Adipocyte (in vitro differentiated cells): ENCODE results near the gene TMEM117.

Experiments used
- DNase-seq: peaks from one replicate; pipeline ENCODE4 v3.0.0-alpha.2; 2015; ENCODE audit warnings: low read depth
- H3K27me3 ChIP-seq: replicated peaks from 2 replicates; pipeline ENCODE4 v1.7.0; 2013; ENCODE audit warnings: mild to moderate bottlenecking, low read length, moderate library complexity; ENCODE audit not compliant: control insufficient read depth, insufficient read depth
- H3K36me3 ChIP-seq: 2 replicates; pipeline ENCODE4 v1.7.0; 2013; ENCODE audit warnings: low read length, mild to moderate bottlenecking, moderate library complexity; ENCODE audit not compliant: control insufficient read depth, insufficient read depth, severe bottlenecking
- H3K4me1 ChIP-seq: 2 replicates; pipeline ENCODE4 v1.7.0; 2013; ENCODE audit warnings: mild to moderate bottlenecking, low read length, moderate library complexity; ENCODE audit not compliant: control insufficient read depth, insufficient read depth
- H3K4me3 ChIP-seq: 2 replicates; pipeline ENCODE4 v1.7.0; 2013; ENCODE audit warnings: mild to moderate bottlenecking, low read length, moderate library complexity
- H3K9ac ChIP-seq: 2 replicates; pipeline ENCODE4 v1.7.0; 2013; ENCODE audit warnings: mild to moderate bottlenecking, low read length, moderate library complexity
- H3K9me3 ChIP-seq: 2 replicates; pipeline ENCODE4 v1.7.0; 2013; ENCODE audit warnings: mild to moderate bottlenecking, low read length, moderate library complexity; ENCODE audit not compliant: control insufficient read depth

TMEM117 gene

GRCh38 chr12:44389038-44389437 is 553.2 kb downstream of the TMEM117 start:
- no peaks in the 10 kb centered on the region for H3K9me3 ChIP-seq
- no peaks in the 10 kb centered on the region for H3K36me3 ChIP-seq
- H3K27me3 ChIP-seq = no peaks in the 10 kb centered on the region
- no peak overlapping the region for H3K9ac ChIP-seq
- no peaks in the 10 kb centered on the region for H3K4me1 ChIP-seq
- no peak for DNase-seq
- H3K4me3 ChIP-seq = no peak overlapping the region

DNA sequence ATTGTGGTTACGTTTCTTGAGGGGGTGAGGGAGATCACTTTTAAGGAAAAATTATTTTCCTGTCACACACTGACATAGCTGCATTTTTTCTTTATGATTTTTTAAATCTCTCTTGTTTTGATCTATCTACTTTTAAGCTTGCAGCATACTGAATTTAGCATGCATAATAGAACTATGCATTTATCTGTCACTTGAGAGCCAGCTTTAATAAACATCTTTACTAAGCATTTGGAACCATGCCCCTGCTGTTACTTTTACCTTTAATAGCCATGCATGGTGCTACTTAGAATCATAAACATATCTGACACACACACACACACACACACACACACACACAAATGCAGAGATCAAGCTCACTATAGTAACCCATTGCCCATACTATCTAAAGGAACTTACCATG is 554.0 kb downstream of the TMEM117 start:
- no peaks in the 10 kb centered on the region for H3K4me1 ChIP-seq
- H3K9ac ChIP-seq = no peak overlapping the region
- H3K4me3 ChIP-seq = no peak overlapping the region
- H3K9me3 ChIP-seq = no peaks in the 10 kb centered on the region
- H3K27me3 ChIP-seq = no peaks in the 10 kb centered on the region
- DNase-seq = no peak
- no peaks in the 10 kb centered on the region for H3K36me3 ChIP-seq

DNA sequence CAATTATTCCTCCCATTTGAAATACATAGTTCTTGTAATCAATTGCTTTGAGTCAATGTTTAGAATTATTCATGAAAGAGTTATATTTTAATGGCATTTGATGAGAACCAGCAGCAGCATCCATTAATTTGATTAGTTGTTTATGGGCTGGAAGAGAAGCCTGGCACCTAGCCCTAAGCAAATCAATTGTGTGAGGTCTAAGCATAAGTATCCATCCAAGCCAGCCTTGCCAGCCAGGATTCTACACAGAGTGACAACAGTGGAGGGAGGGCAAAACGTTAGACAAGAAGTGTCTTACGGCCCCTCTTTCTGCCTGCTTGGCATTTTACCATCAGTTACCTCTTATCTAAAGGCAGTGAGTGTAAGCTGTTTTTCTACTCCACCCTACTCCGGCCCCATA is 561.8 kb downstream of the TMEM117 start:
- Histone ChIP-seq H3K36me3 (no peaks in the 10 kb centered on the region), H3K4me3 (no peak overlapping the region), H3K27me3 (no peaks in the 10 kb centered on the region), H3K9me3 (no peaks in the 10 kb centered on the region), H3K4me1 (no peaks in the 10 kb centered on the region), H3K9ac (no peak overlapping the region)
- no peak for DNase-seq

DNA sequence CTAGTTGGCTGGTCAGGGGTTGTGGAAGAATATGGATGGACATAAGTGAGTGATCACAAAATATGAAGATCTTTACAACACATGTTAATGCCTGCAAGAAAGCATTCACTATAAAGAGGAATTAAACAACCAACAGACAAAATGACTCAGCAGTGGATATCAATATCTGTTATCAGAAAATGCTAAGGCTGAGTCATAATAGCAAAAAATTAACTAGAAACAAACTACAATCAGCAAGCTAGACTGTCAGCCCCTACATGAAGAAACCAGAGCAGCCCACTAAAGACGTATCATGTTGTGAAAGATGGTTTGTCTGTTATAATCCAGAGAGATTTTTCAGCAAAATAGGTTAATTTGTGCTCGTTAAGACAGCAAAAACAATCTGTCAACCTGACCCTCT is 567.3 kb downstream of the TMEM117 start:
- Histone ChIP-seq H3K4me1 (no peaks in the 10 kb centered on the region), H3K4me3 (no peak overlapping the region), H3K9me3 (no peaks in the 10 kb centered on the region), H3K9ac (no peak overlapping the region), H3K27me3 (no peaks in the 10 kb centered on the region), H3K36me3 (no peaks in the 10 kb centered on the region)
- DNase-seq = no peak

- H3K9me3 ChIP-seq = no peaks in the 10 kb centered on the region
- H3K27me3 ChIP-seq = no peaks in the 10 kb centered on the region
- no peak overlapping the region for H3K4me3 ChIP-seq
- H3K36me3 ChIP-seq = no peaks in the 10 kb centered on the region
- no peak for DNase-seq
- no peaks in the 10 kb centered on the region for H3K4me1 ChIP-seq
- H3K9ac ChIP-seq = no peak overlapping the region
Observed at GRCh38 chr12:44405297-44405696, 569.4 kb downstream of the TMEM117 start.

GRCh38 chr12:44422559-44422958 is 586.7 kb downstream of the TMEM117 start:
- Histone ChIP-seq H3K27me3 (no peaks in the 10 kb centered on the region), H3K9ac (no peak overlapping the region), H3K36me3 (no peaks in the 10 kb centered on the region), H3K9me3 (peaks cover 6% of the 10 kb centered on the region), H3K4me1 (no peaks in the 10 kb centered on the region), H3K4me3 (no peak overlapping the region)
- DNase-seq = no peak

DNA sequence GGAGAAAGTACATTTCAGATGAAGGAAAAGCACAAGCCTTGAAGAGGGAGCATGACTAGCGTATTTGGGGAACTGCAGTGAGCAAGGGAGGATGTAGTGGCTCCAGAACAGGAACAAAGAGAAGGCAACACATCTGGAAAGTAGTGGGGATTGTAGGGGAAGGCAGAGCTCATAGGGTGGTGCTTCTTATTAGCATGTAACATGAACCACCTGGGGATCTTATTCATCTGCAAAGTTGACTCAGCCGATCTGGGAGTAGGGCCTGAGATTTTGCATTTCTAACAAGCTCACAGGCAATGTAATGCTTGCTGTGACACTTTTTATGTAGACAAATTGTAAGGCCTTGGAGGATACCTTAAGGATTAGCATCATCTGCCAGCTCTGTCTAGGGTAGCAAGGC is 592.9 kb downstream of the TMEM117 start:
- Histone ChIP-seq H3K4me1 (no peaks in the 10 kb centered on the region), H3K9me3 (no peaks in the 10 kb centered on the region), H3K36me3 (no peaks in the 10 kb centered on the region), H3K9ac (no peak overlapping the region), H3K4me3 (no peak overlapping the region), H3K27me3 (no peaks in the 10 kb centered on the region)
- no peak for DNase-seq

DNA sequence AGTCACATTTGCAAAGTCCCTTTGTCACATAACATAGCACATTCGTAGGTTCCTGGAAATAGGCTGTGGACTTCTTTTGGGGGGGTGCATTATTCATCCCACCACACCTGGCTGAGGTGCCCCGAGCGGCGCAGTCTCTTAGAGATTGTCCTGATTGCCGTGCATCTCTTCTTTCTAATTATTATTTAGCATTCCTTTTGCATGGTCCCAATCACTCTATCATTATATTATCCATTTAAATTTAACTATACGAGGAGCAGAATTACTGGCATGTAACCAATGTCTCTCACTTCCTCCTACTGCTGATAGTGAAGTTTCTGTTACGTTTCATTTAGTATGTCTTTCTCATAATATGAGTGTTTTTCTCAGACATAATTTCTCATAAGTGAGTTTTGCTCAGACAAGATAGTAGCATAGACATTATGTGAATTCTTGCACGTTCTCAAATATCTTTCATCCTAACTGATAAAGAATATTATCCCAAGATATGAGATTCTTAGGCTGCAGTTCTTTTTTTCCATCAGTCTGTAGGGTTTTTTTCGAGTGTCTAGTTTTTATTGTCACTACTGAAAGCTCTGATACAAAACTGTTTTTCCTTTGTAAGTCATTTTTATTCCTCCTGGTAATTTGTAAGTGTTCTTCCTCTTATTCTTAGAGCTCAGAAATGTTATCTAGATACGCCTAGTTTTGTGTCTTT is 595.9 kb downstream of the TMEM117 start:
- no peak overlapping the region for H3K9ac ChIP-seq
- H3K36me3 ChIP-seq = no peaks in the 10 kb centered on the region
- no peaks in the 10 kb centered on the region for H3K4me1 ChIP-seq
- H3K9me3 ChIP-seq = no peaks in the 10 kb centered on the region
- no peak overlapping the region for H3K4me3 ChIP-seq
- H3K27me3 ChIP-seq = no peaks in the 10 kb centered on the region
- no peak for DNase-seq

DNA sequence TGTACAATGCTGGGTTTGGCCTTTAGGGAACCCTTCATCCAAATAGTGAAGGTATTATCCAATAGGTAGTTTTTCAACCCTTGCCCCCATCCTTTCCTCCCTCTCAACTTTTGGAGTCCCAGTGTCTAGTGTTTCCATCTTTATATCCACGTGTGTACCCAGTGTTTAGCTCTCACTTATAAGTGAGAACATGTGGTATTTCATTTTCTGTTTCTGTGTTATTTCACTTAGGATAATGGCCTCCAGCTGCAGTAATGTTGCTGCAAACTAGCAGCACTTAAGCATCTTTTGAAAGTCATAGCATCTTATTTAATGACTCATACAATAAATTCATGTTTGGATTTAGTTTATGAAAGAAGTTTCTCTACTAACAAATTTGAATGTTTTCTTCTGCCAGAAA is 597.8 kb downstream of the TMEM117 start:
- Histone ChIP-seq H3K4me1 (no peaks in the 10 kb centered on the region), H3K4me3 (no peak overlapping the region), H3K27me3 (no peaks in the 10 kb centered on the region), H3K36me3 (no peaks in the 10 kb centered on the region), H3K9me3 (no peaks in the 10 kb centered on the region), H3K9ac (no peak overlapping the region)
- DNase-seq = no peak

- Histone ChIP-seq H3K9me3 (no peaks in the 10 kb centered on the region), H3K36me3 (no peaks in the 10 kb centered on the region), H3K4me3 (no peak overlapping the region), H3K9ac (no peak overlapping the region), H3K4me1 (no peaks in the 10 kb centered on the region), H3K27me3 (no peaks in the 10 kb centered on the region)
- no peak for DNase-seq
Observed at GRCh38 chr12:44436756-44437155, 600.9 kb downstream of the TMEM117 start.
